Measurements from ENCODE around the gene CCDC78.

- TF ChIP-seq MAX (IDR thresholded peaks at IDR 0.05) = no peak
- no peak for TF ChIP-seq SIN3A (IDR thresholded peaks at IDR 0.05; ENCODE audit: low read depth)
- no peak for TF ChIP-seq POLR2AphosphoS5 (IDR thresholded peaks at IDR 0.05; ENCODE audit: low read depth, low read length)
- TF ChIP-seq ZNF274 (IDR thresholded peaks at IDR 0.05; ENCODE audit: low read depth, low read length) = no peak
- no peak for TF ChIP-seq POLR2A (IDR thresholded peaks at IDR 0.05; ENCODE audit: borderline replicate concordance, extremely low read depth, insufficient read depth, insufficient read length)
- TF ChIP-seq CTCF (IDR thresholded peaks at IDR 0.05 in 2 of 3, conservative IDR thresholded peaks at IDR 0.05 in 1 of 3; ENCODE audit: borderline replicate concordance in 1 of 3, insufficient read depth in 1 of 3, low read depth in 2 of 3, low read length in 2 of 3) = no peak
- no peak for TF ChIP-seq RAD21 (IDR thresholded peaks at IDR 0.05; ENCODE audit: low read depth)
- no peak for TF ChIP-seq EZH2 (IDR thresholded peaks at IDR 0.05)
- TF ChIP-seq FOSL1 (IDR thresholded peaks at IDR 0.05; ENCODE audit: low read depth) = no peak
- TF ChIP-seq ZBTB33 (IDR thresholded peaks at IDR 0.05; ENCODE audit: extremely low read depth, insufficient replicate concordance, low read length) = no peak
Observed at GRCh38 chr16:702341-702740, 23.9 kb downstream of the CCDC78 start.

All from HCT116 (cell line).